ENCODE measurements around the gene KIF26B.

Gene KIF26B

DNA sequence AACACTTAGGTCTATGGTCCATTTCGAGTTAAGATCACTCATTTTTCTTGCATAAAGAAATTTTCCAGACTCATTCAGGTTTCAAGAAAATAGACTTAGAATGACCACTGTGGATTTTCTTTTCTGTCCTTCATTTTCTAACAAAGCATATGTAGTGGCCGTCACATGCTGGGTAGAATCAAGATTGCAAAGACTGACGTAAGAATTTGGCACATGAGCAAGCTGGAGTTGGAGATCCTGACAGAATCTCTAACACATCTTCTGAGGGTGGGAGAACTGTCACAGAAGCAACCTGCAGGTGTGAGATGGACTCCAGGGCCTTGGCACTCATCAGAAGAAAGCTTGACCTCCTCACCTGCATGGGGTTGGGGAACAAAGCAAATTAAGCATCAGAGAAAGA lies 28.6 kb downstream of the KIF26B start:
- Histone ChIP-seq H3K4me1 (ENCODE audit: control insufficient read depth, low read depth, low read length) (no peaks in the 10 kb centered on the region), H3K36me3 (ENCODE audit: control insufficient read depth, insufficient read depth, low read length) (no peaks in the 10 kb centered on the region), H3K4ac (ENCODE audit: low read depth, low read length) (no peak overlapping the region), H3K9ac (ENCODE audit: low read length) (no peak overlapping the region), H3K79me1 (ENCODE audit: low read length) (no peaks in the 10 kb centered on the region), H4K5ac (ENCODE audit: low read length) (no peak overlapping the region), H3K27me3 (ENCODE audit: insufficient read depth, low read length, poor library complexity) (no peaks in the 10 kb centered on the region), H4K8ac (ENCODE audit: low read depth, low read length) (no peak overlapping the region), H3K56ac (ENCODE audit: low read length) (no peak overlapping the region), H3K4me2 (ENCODE audit: low read length) (no peak overlapping the region), H3K18ac (ENCODE audit: low read length) (no peak overlapping the region), H3K79me2 (ENCODE audit: control insufficient read depth, insufficient read depth, low read length) (no peaks in the 10 kb centered on the region), H3K4me3 (ENCODE audit: low read length) (no peak overlapping the region), H3K27ac (ENCODE audit: low read depth, low read length) (no peak overlapping the region), H2AK5ac (ENCODE audit: low read length) (no peak overlapping the region), H2BK15ac (replicated peaks; ENCODE audit: low read depth) (no peak overlapping the region), H2BK5ac (ENCODE audit: low read length) (no peak overlapping the region), H2BK120ac (ENCODE audit: low read depth, low read length) (no peak overlapping the region), H3K23ac (ENCODE audit: low read length) (no peak overlapping the region)
- WGBS (ENCODE audit: extremely low coverage, insufficient coverage, low lambda C conversion rate): no CpG with 5 or more reads among the region's 3 CpGs
- no peak for DNase-seq

DNA sequence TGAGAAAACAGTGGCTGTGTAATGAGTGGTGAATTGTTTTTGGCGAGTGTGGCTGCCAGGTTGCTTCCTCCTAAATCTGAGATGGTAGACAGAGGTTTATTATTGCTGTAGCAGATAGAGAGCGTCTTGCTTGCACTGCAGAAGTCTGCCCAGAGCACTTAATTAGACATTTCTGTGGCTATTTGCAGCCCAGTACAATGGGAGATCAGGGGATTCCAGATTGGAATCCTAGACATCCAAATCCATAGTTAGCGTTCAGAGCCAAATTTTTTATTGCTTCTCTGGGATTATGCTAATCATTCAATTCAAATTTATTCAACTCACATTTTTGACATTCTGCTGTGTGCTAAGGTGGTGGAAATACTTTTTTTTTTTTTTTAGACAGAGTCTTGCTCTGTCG lies 30.0 kb downstream of the KIF26B start:
- H4K5ac ChIP-seq (ENCODE audit: low read length): no peak overlapping the region
- H3K56ac ChIP-seq (ENCODE audit: low read length): no peak overlapping the region
- H2BK15ac ChIP-seq (replicated peaks; ENCODE audit: low read depth): no peak overlapping the region
- H3K9ac ChIP-seq (ENCODE audit: low read length): no peak overlapping the region
- no peaks in the 10 kb centered on the region for H3K79me1 ChIP-seq (ENCODE audit: low read length)
- WGBS (ENCODE audit: extremely low coverage, insufficient coverage, low lambda C conversion rate): no CpG with 5 or more reads among the region's 4 CpGs
- no peak overlapping the region for H4K8ac ChIP-seq (ENCODE audit: low read depth, low read length)
- no peak overlapping the region for H3K4ac ChIP-seq (ENCODE audit: low read depth, low read length)
- H3K79me2 ChIP-seq (ENCODE audit: control insufficient read depth, insufficient read depth, low read length): no peaks in the 10 kb centered on the region
- no peaks in the 10 kb centered on the region for H3K36me3 ChIP-seq (ENCODE audit: control insufficient read depth, insufficient read depth, low read length)
- no peaks in the 10 kb centered on the region for H3K4me1 ChIP-seq (ENCODE audit: control insufficient read depth, low read depth, low read length)
- no peak overlapping the region for H2BK5ac ChIP-seq (ENCODE audit: low read length)
- H2AK5ac ChIP-seq (ENCODE audit: low read length): no peak overlapping the region
- no peaks in the 10 kb centered on the region for H3K27me3 ChIP-seq (ENCODE audit: insufficient read depth, low read length, poor library complexity)
- no peak overlapping the region for H3K18ac ChIP-seq (ENCODE audit: low read length)
- no peak overlapping the region for H3K23ac ChIP-seq (ENCODE audit: low read length)
- no peak overlapping the region for H3K27ac ChIP-seq (ENCODE audit: low read depth, low read length)
- no peak for DNase-seq
- H3K4me2 ChIP-seq (ENCODE audit: low read length): no peak overlapping the region
- no peak overlapping the region for H3K4me3 ChIP-seq (ENCODE audit: low read length)
- no peak overlapping the region for H2BK120ac ChIP-seq (ENCODE audit: low read depth, low read length)

DNA sequence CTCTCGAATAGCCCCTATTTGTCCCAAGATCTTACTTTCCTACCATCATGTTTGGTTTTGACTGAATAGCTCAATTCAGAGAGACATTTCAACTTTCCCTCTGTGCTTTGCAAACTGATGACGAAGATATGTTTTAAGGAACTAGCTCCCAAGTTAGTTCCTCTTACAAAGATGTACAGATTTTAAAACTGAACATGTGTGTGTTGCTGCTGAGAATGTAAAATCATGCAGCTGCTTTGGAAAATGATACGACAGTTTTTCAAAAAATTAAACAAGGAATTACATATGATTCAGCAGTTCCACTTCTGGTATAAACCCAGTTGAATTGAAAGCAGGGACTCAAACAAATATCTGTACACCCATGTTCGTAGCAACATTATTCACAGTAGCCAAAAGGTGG lies 33.6 kb downstream of the KIF26B start:
- H2BK15ac ChIP-seq (replicated peaks; ENCODE audit: low read depth): no peak overlapping the region
- WGBS (ENCODE audit: extremely low coverage, insufficient coverage, low lambda C conversion rate): no CpG with 5 or more reads among the region's 4 CpGs
- H2BK120ac ChIP-seq (ENCODE audit: low read depth, low read length): no peak overlapping the region
- H4K8ac ChIP-seq (ENCODE audit: low read depth, low read length): no peak overlapping the region
- no peak overlapping the region for H3K56ac ChIP-seq (ENCODE audit: low read length)
- no peak overlapping the region for H2AK5ac ChIP-seq (ENCODE audit: low read length)
- H4K5ac ChIP-seq (ENCODE audit: low read length): no peak overlapping the region
- no peak for DNase-seq
- H3K4me2 ChIP-seq (ENCODE audit: low read length): no peak overlapping the region
- no peaks in the 10 kb centered on the region for H3K36me3 ChIP-seq (ENCODE audit: control insufficient read depth, insufficient read depth, low read length)
- H3K79me1 ChIP-seq (ENCODE audit: low read length): no peaks in the 10 kb centered on the region
- H3K4me1 ChIP-seq (ENCODE audit: control insufficient read depth, low read depth, low read length): no peaks in the 10 kb centered on the region
- no peak overlapping the region for H3K9ac ChIP-seq (ENCODE audit: low read length)
- no peak overlapping the region for H3K18ac ChIP-seq (ENCODE audit: low read length)
- H3K23ac ChIP-seq (ENCODE audit: low read length): no peak overlapping the region
- no peak overlapping the region for H2BK5ac ChIP-seq (ENCODE audit: low read length)
- H3K27ac ChIP-seq (ENCODE audit: low read depth, low read length): no peak overlapping the region
- no peak overlapping the region for H3K4ac ChIP-seq (ENCODE audit: low read depth, low read length)
- no peaks in the 10 kb centered on the region for H3K79me2 ChIP-seq (ENCODE audit: control insufficient read depth, insufficient read depth, low read length)
- no peaks in the 10 kb centered on the region for H3K27me3 ChIP-seq (ENCODE audit: insufficient read depth, low read length, poor library complexity)
- H3K4me3 ChIP-seq (ENCODE audit: low read length): no peak overlapping the region

DNA sequence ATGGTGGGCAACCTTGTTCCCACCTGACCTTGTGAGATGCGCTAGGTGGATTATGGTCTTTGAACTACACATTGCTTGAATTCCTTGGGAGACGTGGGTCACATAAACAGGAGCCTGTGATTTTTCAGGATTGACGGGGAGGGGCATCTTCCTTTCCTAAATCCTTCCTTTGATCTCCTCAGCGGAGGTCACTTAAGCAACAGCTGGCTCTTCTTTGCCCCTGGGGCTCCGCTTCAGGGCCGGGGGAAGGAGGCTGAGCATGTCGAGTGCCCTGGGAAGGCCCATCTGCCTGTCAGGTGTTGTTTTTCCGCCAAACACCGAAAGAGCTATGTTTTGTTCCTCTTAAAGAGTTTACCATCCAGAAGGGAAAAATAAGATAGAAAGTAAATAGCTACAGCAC lies 40.6 kb downstream of the KIF26B start:
- H3K4me1 ChIP-seq (ENCODE audit: control insufficient read depth, low read depth, low read length): peaks cover 3% of the 10 kb centered on the region
- H2BK120ac ChIP-seq (ENCODE audit: low read depth, low read length): no peak overlapping the region
- H3K27ac ChIP-seq (ENCODE audit: low read depth, low read length): no peak overlapping the region
- H4K8ac ChIP-seq (ENCODE audit: low read depth, low read length): no peak overlapping the region
- H3K9ac ChIP-seq (ENCODE audit: low read length): no peak overlapping the region
- H2AK5ac ChIP-seq (ENCODE audit: low read length): no peak overlapping the region
- H3K4ac ChIP-seq (ENCODE audit: low read depth, low read length): no peak overlapping the region
- no peak overlapping the region for H3K18ac ChIP-seq (ENCODE audit: low read length)
- H3K27me3 ChIP-seq (ENCODE audit: insufficient read depth, low read length, poor library complexity): no peaks in the 10 kb centered on the region
- H3K79me1 ChIP-seq (ENCODE audit: low read length): no peaks in the 10 kb centered on the region
- H3K23ac ChIP-seq (ENCODE audit: low read length): no peak overlapping the region
- H4K5ac ChIP-seq (ENCODE audit: low read length): no peak overlapping the region
- no peak overlapping the region for H3K4me3 ChIP-seq (ENCODE audit: low read length)
- no peaks in the 10 kb centered on the region for H3K36me3 ChIP-seq (ENCODE audit: control insufficient read depth, insufficient read depth, low read length)
- H3K79me2 ChIP-seq (ENCODE audit: control insufficient read depth, insufficient read depth, low read length): no peaks in the 10 kb centered on the region
- no CpG with 5 or more reads among the region's 9 CpGs for WGBS (ENCODE audit: extremely low coverage, insufficient coverage, low lambda C conversion rate)
- H2BK5ac ChIP-seq (ENCODE audit: low read length): no peak overlapping the region
- peak; percentile 63 for DNase-seq
- no peak overlapping the region for H2BK15ac ChIP-seq (replicated peaks; ENCODE audit: low read depth)
- H3K4me2 ChIP-seq (ENCODE audit: low read length): no peak overlapping the region
- no peak overlapping the region for H3K56ac ChIP-seq (ENCODE audit: low read length)

DNA sequence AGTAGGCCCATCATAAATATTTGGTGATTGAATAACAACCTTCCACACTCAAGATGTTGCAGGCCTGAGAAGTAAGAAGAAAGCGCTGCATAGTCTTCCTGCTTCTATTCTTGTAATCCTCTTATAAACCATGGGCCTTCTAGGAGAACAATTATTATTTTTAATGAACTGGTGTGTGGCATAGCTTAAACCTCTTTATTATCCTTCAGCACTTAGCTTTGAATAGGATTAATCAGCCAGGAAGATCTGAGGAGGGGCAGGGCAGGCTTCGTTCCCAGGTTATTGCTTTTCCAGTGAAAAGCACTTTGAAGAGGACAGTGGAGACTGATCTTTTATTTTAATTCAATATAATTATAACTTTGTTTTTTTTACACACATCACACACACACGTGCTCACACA lies 42.3 kb downstream of the KIF26B start:
- H3K4me2 ChIP-seq (ENCODE audit: low read length): no peak overlapping the region
- H3K27me3 ChIP-seq (ENCODE audit: insufficient read depth, low read length, poor library complexity): no peaks in the 10 kb centered on the region
- no peak overlapping the region for H3K23ac ChIP-seq (ENCODE audit: low read length)
- H4K8ac ChIP-seq (ENCODE audit: low read depth, low read length): no peak overlapping the region
- no peak overlapping the region for H3K4ac ChIP-seq (ENCODE audit: low read depth, low read length)
- H2BK120ac ChIP-seq (ENCODE audit: low read depth, low read length): no peak overlapping the region
- H3K27ac ChIP-seq (ENCODE audit: low read depth, low read length): no peak overlapping the region
- H3K36me3 ChIP-seq (ENCODE audit: control insufficient read depth, insufficient read depth, low read length): no peaks in the 10 kb centered on the region
- H3K56ac ChIP-seq (ENCODE audit: low read length): no peak overlapping the region
- no peak for DNase-seq
- no peak overlapping the region for H4K5ac ChIP-seq (ENCODE audit: low read length)
- WGBS (ENCODE audit: extremely low coverage, insufficient coverage, low lambda C conversion rate): no CpG with 5 or more reads among the region's 3 CpGs
- H2BK15ac ChIP-seq (replicated peaks; ENCODE audit: low read depth): no peak overlapping the region
- H3K18ac ChIP-seq (ENCODE audit: low read length): no peak overlapping the region
- no peaks in the 10 kb centered on the region for H3K79me1 ChIP-seq (ENCODE audit: low read length)
- no peak overlapping the region for H2AK5ac ChIP-seq (ENCODE audit: low read length)
- H3K79me2 ChIP-seq (ENCODE audit: control insufficient read depth, insufficient read depth, low read length): no peaks in the 10 kb centered on the region
- no peak overlapping the region for H3K9ac ChIP-seq (ENCODE audit: low read length)
- H3K4me3 ChIP-seq (ENCODE audit: low read length): no peak overlapping the region
- peaks cover 3% of the 10 kb centered on the region for H3K4me1 ChIP-seq (ENCODE audit: control insufficient read depth, low read depth, low read length)
- no peak overlapping the region for H2BK5ac ChIP-seq (ENCODE audit: low read length)

DNA sequence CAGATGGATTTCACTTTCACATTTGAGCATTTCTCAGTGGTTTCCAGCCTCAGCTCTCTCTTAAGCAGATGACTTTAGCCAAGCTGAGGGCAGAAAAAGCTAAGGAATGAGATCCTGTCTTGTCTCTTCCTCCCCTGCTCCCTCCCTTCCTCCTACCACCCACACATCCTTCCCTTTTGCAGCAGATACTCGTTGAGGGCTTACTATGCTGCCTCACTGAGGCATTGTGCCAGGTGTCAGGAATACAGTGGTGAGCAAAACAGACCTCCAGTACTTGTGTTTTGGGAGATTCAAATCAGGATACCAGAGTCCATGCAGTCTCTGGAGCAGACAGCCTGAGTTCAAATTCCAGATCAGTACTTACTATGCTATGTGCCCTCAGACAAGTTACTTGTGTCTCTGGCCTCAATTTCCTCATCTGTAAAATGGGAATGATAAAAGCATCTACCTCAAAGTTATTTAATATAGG lies 43.2 kb downstream of the KIF26B start:
- H3K9ac ChIP-seq (ENCODE audit: low read length): no peak overlapping the region
- H3K56ac ChIP-seq (ENCODE audit: low read length): no peak overlapping the region
- no CpG with 5 or more reads among the region's 1 CpG for WGBS (ENCODE audit: extremely low coverage, insufficient coverage, low lambda C conversion rate)
- no peak overlapping the region for H2BK5ac ChIP-seq (ENCODE audit: low read length)
- no peak overlapping the region for H4K5ac ChIP-seq (ENCODE audit: low read length)
- H2AK5ac ChIP-seq (ENCODE audit: low read length): no peak overlapping the region
- no peak overlapping the region for H3K4ac ChIP-seq (ENCODE audit: low read depth, low read length)
- H3K27me3 ChIP-seq (ENCODE audit: insufficient read depth, low read length, poor library complexity): no peaks in the 10 kb centered on the region
- H3K4me1 ChIP-seq (ENCODE audit: control insufficient read depth, low read depth, low read length): peaks cover 3% of the 10 kb centered on the region
- H4K8ac ChIP-seq (ENCODE audit: low read depth, low read length): no peak overlapping the region
- H3K79me2 ChIP-seq (ENCODE audit: control insufficient read depth, insufficient read depth, low read length): no peaks in the 10 kb centered on the region
- no peak overlapping the region for H3K4me3 ChIP-seq (ENCODE audit: low read length)
- no peak overlapping the region for H3K4me2 ChIP-seq (ENCODE audit: low read length)
- no peak overlapping the region for H2BK120ac ChIP-seq (ENCODE audit: low read depth, low read length)
- H3K23ac ChIP-seq (ENCODE audit: low read length): no peak overlapping the region
- H3K27ac ChIP-seq (ENCODE audit: low read depth, low read length): no peak overlapping the region
- no peaks in the 10 kb centered on the region for H3K36me3 ChIP-seq (ENCODE audit: control insufficient read depth, insufficient read depth, low read length)
- no peak overlapping the region for H3K18ac ChIP-seq (ENCODE audit: low read length)
- no peak overlapping the region for H2BK15ac ChIP-seq (replicated peaks; ENCODE audit: low read depth)
- H3K79me1 ChIP-seq (ENCODE audit: low read length): no peaks in the 10 kb centered on the region
- DNase-seq: peak; percentile 12

Data from mesendoderm (in vitro differentiated cells).